Activated T-cell treated with anti-CD3 and anti-CD28 coated beads for 4 hours (primary cell): ENCODE results near the gene PADI2.

Source experiments
- DNase-seq: peaks from one replicate; pipeline ENCODE4 v3.0.0-alpha.2; 2020

PADI2 gene

DNA sequence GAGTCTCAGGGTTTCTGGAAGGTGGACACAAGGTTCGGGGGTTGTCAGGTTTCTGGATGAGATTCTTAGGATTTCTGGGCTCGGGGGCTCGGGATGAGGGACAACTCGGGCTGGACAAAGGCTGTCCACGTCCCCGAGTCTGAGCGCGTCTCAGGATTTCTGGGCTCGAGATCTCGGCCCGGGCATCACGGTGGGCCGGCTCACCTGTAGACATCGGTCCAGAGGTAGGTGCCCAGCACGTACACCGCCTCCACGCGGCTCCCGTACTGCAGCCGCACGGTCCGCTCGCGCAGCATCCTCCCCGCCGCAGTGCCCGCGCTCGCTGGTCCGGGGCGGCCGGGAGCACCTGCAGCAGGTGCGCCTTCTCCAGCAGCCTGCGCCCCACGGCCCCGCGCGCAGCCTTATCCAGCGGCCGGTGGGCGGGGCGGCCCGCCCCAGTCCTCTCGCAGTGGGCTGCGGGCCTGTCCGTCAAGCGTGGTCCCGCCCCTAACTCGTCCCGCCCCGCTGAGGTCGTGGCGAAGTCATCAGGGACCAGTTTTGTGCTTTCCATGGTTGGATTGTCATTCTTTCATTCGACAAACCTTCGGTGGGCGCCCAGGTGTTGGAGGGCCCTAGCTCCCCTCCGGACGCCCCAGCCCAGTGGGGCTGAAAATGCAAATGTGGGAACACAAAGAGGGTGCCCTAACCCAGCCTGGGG lies at the start of gene PADI2:
Gene PADI2 (minus strand): TSS at position 376 of the 697 bp plus-strand sequence. CDS start 80 bp downstream, at position 296.
- DNase-seq, result peak; percentile 30

DNA sequence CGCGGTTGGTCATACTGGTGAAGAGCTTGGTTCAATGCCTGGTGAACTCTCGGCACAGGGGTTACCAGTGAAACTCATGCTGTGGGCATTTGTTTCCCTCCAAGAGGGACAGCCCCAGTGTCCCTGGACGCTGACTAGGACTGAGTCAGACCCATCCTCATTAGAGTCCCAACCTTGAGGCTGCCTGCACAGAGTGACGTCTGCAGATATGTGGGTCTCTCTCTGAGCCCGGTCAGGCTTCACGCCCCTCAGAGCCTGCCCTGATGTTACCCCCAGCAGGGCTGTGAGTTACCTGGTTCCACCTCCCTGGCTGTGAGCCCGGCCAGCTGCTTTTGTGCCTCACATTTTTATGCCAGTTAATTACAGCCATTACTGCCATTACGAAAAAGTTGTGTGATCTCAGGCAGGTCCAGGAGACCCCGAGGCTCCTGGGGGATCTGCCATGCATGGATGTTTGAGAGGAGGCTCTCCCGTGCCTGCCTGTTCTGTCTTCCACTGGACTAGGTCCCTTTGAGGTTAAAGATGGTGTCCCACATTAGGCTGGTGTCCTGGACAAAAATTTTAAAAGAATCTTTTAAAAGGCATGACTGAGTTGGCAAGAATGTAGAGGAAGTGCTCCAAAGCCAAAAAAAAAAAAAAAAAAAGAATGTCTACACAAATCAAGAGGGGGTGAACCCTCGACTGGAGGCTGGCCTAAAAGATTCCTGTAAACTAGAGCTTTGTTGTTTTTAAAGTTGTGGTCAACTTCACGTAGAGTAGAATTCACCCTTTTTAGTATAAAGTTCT lies 49.0 kb upstream of the PADI2 start:
- DNase-seq, result no peak

DNA sequence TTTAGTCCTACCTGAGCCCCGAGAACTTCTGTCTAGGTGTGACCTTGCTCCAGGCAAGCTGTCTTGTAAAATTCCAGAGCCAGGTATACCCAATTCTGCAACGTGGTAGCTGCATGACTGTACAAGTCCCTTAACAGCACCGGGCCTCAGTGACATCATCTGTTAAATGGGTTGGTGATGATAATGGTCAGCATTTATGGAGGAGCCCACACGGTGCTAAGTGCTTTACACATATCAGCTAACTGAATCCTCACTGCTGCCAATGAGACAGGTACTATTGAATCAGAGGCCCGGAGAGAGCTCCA lies 48.5 kb upstream of the PADI2 start:
- no peak for DNase-seq

DNA sequence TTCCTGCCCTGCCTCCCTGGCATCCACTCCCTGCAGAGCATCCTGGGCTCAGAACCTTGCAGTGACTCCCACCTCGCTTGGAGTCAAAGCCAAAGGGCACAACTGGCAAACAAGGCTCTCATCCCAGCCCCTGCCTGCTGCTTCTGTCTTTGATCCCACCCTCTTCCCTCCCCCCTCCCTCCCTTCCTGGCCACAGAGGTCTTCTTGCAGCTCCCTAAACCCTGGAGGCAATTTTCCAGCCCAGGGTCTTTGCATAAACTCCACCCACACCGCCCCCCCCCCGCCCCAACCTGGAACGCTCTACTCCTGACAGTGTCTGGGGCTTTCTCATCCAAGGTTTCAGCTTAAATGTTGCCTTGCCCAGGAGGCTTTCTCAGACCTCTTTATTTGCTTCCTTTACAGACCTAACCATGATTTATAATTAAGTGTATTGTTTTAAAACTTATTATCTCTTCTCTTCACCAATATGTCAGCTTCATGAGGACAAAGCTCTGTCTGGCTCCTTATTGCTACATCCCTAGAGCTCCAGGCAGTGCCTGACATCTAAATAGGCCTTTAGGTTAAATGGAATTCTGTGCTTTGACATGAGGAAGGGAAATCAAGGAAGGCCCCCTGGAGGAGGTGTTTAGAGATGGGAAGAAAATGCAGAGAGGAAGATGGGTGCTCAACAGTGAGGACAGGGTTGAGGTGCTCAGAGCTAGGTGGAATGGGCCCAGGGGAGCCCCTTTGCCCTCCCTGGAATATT lies 48.0 kb upstream of the PADI2 start:
- DNase-seq, result no peak

DNA sequence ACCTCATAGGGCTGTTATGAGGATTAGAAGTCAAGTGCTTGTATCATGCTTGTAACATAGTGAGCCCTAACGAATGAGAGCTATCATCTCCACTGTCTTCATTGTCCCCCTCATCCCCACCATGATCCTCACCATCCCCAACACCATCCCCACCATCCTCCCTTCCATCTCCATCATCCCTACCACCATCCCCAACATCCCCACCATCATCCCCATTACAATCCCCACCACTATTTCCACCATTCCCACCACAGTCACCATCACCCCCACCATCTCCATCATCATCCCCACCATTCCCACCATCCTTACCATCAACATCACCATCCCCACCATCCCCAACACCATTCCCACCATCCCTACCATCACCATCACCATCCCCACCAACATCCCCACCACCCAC lies 46.6 kb upstream of the PADI2 start:
- no peak for DNase-seq

DNA sequence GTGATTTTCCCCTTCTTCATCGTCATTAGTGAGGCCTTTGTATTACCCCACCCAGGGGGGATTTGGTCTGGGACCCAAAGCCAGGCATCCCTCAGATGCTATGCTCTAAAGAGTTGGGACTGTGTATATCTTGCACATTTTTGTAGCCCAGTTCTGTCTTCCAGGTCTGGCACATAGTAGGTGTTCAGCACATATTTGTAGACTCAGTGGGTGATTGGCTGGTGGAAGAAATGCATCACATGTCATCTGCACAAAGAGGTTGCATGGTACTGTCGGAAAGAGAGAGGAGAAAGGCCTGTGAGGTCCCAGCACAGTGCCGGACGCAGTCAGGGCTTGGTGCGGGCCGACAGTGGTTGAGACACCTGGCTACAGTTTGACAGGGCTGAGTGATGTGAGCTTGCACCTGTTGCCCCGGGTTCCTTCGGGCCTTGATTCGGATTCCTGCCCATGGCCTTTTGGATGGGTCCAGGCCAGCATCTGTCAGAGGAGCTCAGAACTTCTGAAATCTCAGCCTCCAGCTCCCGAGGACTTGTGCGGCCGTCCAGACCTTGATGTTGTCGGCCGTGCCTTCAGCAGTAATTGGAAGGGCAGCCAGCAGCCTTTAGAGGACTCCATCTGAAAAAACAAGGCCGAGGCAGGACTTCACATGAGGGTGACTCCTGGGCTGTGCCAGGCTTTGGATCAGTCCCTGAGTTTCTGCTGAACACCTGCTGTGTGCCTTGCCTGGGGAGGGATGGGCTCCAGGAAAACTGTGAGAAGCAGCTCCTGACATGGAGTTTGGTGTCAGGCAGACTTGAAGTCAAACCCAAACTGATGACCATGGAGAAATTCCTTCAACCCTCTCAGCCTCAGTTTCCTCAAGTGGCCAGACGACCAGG lies 44.8 kb upstream of the PADI2 start:
- no peak for DNase-seq

DNA sequence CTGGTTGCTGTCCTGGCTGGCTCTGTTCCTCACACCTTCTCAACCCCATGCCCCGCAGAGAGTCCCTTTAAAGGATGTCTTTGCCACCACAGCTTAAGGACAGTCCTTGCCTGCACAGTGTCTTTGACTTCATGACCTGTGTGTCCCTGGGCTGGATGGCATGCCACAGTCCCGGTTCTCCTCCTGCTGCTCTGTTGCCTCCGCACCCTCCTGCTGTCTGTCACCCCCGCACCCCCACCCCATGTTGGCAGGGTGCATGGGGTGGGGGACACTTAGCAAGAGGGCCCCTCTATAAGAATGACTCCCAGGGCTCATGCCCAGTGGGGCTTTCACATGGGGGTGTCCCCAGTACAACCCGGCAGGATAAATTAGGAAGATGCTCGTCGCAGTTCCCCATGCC lies 44.1 kb upstream of the PADI2 start:
- no peak for DNase-seq

DNA sequence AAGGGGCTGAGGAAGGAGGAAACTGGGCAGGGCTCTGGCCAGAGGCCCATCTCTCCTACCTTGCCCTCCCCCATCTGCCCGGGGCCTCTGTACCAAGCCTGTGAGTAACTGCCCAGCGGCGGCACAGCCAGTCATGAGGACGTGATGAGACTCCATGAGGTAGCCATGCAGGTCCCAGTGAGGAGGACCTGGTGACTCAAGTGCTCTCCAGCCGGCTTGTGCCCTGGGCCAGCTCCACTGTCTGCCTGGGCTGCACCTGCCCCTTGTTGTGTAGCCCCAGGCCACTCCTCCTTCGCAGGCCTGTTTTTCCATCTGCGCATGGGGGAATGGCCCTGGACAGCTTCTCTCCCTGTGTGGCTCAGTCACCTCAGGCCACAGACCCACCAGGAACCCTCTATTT lies 43.7 kb upstream of the PADI2 start:
- DNase-seq, result no peak

DNA sequence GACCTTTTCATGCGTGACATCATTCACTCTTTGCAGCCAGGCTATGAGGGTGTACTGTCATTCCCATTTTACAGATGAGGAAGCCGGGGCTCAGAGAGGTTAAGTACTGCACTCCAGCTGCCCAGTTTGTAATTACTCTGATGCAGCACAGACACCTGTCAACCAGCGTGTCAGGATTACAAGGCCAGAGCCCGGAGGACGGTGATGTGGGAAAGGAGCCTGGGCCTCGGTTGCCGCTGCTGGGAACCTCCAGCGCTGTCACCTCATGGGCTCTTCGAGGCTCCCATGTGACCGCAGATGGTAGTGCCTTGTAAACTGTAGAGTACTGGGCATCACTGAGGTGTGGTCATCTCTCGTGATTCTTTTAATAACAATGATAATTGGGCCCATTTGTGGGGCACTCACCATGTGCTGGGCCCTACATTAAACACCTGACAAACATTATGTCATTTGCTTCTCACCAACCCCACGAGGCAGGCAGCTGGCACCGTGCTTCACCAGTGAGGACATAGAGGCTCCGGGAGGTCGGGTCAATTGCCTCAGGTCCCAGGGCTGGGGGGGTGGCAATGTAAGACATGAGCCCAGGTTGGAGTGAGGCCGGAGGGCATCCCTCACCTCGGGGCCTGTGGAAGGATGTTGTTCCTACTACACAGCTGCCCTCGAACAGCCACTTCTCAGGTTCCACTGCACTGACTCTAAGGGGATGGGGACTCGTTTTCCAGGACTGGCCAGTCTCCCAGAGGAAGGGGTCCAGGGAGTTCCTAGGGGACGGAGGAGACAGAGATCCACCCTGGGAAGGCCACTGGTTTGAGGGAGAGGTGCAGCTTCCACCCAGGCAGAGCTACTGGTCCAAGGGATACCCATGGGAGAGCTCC lies 42.9 kb upstream of the PADI2 start:
- DNase-seq, result no peak

DNA sequence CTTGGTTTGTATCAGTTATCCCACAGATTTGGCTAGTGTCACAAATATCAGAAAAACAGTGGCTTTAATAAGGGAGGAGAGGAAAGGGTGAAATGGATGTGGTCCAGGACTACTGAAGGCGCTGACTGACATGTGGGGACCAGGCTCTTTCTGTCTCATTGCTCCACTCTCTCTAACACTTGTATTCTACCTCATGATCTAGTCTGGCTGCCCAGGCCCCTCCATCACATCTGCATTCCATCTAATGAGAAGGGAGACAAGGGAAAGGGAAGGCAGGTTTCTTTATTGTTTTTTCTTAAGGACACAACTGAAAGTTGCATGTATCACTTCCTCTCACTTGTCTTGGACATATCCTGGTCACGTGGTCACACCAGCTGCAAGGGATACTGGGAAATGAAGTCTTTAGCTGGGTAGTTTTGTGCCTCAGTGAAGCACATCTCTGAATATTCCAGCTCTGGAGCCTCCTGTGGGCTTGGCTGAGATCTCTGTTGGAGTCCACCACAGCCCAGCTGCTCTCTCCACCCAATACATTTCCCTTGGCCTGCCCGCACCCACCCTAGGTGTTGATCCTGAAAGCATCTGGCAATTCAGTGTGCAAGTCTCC lies 42.0 kb upstream of the PADI2 start:
- DNase-seq, result no peak

DNA sequence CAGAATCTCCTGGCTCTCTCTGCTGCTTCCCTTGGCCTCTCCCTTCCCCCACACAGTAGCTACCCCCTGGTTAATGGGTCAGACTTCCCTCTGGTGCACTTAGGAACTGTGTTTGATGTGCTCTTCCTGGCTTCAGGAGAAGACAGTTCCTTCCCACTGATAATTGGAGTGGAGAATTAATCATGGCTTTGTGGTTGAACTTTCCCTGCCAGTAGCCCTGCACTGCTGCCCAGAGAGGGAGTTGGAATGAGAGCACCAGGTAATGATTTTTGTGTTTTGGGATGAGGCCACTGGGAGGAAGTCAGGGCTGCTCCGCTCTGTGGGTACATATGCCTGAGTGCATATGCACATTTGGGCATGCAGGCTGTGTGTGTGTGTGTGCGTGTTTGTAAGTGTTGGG lies 39.7 kb upstream of the PADI2 start:
- no peak for DNase-seq

DNA sequence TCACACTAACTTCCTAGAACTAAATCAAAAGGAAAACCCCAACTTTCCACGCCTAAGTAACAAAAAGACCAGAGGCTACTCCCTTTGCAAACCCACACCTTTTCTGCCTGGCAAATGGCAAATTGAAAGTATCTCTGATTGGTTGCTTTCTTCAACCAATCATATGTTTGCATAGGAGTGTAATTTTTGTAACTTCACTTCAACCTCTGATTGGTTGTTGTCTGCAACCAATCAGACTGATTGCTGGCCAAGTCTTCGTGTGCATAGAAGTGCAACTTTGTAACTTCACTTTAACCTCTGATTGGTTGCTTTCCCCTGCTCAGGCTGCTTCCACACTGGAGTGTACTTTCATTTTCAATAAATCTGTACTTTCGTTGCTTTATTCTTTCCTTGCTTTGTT lies 36.9 kb upstream of the PADI2 start:
- DNase-seq, result no peak

DNA sequence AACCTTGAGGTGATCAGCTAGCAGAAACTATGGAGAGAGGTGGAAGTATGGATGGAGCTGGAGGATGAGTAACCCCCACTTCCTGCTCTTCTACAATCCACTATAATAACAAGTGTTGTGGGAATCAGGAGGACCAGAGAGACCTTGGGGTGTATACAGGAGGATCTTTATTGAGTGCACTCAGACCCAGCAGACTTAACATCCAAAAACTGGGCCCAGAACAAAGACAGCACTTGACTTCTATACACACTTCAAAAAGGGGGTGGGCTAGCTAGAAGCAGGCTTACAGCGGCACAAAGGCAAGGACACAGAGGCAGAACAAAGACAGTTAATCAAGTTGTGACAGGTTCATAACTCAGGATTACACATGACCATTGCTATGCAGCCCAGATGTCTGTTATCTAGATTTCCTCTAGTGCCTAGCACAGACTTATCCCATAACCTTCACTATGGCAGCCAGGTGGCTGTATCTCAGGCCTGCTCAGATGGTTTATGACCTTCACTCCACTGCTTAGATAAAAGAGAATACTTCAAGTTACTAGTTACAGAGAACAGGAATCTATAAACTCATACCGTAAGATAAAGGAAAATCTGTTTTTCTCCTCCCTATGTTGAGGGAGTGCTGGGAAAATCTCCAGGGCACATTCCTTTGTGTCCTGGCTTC lies 36.1 kb upstream of the PADI2 start:
- no peak for DNase-seq

DNA sequence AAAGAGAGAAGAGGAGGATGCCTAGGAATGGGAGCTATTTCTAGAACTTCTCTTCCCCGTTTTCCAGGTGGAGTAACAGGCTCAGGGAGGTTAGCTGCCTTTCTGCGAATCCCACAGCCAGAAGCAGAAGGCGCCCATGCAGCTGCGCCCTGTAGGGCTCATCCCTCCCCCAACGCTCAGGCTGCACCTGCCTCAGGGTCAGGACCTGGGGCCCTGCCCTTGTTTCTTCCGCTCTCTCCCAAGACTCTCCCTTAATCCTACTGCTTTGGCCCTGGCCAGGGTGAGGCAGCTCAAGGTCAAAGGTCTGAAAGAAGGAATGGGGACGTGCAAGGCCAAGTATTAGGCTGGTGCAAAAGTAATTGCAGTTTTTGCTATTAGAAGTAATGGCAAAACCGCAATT lies 30.5 kb upstream of the PADI2 start:
- DNase-seq, result no peak

DNA sequence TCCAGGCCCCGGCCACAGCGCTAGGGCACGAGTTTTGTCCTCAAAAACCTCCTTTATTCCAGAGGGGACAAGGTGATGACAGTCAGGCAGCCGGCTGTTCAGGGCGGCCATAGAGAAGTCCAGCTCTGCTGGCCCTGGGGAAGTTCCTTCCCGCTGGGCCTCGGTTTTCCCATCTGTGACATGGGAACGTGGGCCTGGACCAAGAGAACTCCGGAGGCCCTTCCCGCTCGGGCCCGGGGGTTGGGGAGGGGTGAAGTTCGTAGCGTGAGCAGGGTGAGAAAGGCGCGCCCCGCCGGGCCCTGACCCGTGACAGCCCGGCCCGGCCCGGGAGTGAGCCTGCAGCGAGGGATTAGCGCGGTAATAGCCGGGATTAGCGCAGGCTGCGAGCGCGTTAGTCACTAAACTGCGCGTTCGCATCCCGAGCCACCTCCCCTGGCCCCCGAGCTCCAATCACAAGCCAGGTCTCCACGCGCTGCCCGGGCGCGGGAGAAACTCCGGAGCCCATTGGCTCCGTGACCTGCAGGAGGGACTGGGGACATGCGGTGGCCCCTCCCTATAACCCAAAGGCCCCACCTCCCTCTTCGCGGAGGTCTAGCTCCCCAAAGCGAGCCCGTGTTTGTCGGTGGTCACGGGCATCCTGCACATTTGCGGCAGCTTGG lies 29.8 kb upstream of the PADI2 start:
- no peak for DNase-seq

DNA sequence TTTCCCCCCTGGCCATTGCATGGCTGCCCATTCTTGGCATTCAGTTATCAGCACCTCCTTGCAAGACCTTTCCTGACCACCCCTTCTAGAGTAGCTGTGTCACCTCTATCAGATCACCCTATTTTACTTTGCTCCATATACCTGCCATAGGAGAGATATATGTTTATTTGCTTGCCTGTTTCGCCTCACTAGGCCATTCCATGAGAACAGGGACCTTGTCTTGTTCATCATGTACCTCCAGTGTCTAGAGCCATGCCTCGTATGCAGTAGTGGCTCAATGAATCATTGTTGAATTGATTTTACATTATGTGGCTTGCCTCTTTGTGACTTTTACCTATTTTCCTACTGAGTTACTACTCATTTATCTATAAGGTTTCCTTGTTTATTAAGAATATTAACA lies 26.4 kb upstream of the PADI2 start:
- DNase-seq, result no peak

DNA sequence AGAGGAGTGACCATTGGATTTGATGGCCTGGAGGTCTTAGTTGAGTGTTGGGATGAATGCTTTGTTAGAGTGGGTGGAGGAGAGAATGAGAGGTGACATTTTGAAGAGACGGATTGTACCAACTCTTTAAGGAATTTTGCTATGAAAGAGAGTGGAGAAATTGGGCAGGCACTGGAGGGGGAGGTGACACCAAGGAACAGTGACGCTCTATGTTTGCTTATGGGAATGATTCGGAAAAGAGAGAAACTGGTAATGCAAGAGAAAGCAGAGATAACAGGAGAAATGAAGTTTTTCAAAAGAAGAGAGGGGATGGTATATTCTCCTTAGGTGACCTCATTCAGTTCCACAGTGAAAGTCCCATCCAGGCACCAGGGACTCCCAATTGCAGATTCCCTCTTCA lies 24.5 kb upstream of the PADI2 start:
- DNase-seq, result no peak

DNA sequence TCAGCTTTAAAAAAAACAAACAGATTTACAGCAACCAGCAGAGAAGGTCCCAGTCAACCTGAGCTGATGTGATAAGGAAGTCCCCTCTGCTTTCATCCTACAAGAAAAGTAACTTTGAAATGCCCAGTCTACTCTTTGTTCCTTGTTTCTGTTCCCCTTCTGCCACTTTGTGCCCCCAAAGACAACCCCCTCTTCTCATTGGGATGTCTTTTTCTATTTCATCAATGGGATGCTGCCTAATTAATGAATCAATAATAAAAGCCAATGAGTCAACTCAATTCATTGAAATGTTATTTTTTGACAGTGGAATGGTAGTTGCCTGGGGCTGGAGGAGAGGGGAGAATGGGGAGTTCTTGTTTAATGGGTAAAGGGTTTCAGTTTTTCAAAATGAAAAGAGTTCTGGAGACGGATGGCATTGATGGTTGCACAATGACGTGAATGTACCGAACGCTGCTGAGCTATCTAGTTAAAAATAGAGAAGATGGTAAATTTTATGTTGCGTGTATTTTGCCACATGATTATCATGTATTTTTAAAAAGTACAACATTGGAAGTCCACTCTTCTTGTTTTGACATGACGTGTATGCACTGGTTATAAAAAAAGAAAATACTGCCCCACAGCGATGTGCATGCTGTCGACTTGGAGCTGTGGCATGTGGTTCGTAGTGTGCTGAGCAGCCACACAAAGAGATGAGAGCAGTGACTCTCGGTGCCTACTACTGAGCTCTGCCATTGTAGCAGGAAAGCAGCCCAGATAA lies 22.4 kb upstream of the PADI2 start:
- no peak for DNase-seq

DNA sequence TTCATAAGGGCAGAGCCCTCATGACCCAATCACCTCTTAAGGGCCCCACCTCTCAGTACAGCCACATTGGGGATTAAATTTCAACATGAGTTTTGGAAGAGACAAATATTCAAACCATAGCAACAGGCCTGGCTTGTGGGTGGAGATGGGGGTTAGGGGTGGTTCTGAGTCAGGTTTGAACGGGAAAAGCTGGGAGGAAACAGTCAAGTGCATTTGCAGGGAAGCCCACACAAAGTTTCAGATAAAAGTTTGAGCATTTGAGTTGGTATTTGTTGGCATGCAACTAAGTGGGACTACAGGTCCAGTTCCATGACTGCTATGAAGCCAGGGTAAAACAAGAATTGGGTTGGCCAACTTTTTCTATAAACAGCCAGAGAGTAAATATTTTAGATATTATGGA lies 21.0 kb upstream of the PADI2 start:
- no peak for DNase-seq

DNA sequence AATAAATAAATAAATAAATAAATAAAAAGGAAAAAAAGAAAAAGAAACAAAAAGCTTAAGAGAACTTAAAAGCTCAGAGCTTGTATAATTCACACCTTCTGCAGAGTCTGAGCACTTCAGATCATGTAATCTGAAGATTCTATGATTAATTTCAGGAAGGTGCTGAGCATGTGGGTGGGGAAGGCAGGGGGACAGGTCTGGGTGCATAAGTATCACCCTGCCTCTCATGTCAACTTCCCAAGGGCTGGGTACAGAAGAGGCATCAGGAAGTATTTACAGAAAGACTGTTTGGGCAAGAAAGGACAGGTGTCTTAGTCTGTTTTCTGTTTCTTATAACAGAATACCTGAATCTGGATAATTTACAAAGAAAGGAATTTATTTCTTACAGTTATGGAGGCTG lies 20.4 kb upstream of the PADI2 start:
- DNase-seq, result no peak
